Endothelial cell of umbilical vein (primary cell): ENCODE data around the gene CTDSPL. TPM values are rescaled to one million over a fixed set of nuclear protein-coding genes. Genes with fewer than 3 reads are reported as not detected.

ENCODE experiments used
- BruUV-seq: library from RNA; stranded (reverse); fragments of 400-500 nt; replicated peaks from 2 replicates; lab custom pipeline; 2021; lab: Mats Ljungman, UMichigan
- CTCF ChIA-PET: fragments of 300-600, 350-600 bp; sonication (Branson Sonifier 250); formaldehyde crosslinking; loops from one replicate; lab custom pipeline; 2021; ENCODE audit warnings: antibody characterized with exemption, inconsistent platforms; lab: Charles Lee
- POLR2A ChIA-PET: fragments of 300-600, 350-600 bp; sonication (Branson Sonifier 250); formaldehyde crosslinking; loops from one replicate; lab custom pipeline; 2021; ENCODE audit warnings: antibody characterized with exemption, inconsistent platforms; lab: Charles Lee
- DNase-seq: peaks from one replicate; pipeline ENCODE4 v3.0.0-alpha.2; 2011; ENCODE audit warnings: low read depth, low spot score
- FAIRE-seq: peaks from 2 replicates; lab custom pipeline; 2011; peaks lifted over from hg19 to GRCh38; lab: Jason Lieb, UNC
- H2AFZ ChIP-seq: 2 replicates; pipeline ENCODE4 v1.6.0; 2012; ENCODE audit warnings: low read depth, low read length, control low read depth, inconsistent platforms
- H3K27ac ChIP-seq: 2 replicates; pipeline ENCODE4 v1.5.1; 2011; ENCODE audit warnings: low read depth, mild to moderate bottlenecking, control low read depth, low read length, moderate library complexity; ENCODE audit not compliant: insufficient read depth
- H3K27me3 ChIP-seq, 2 experiments: 2 replicates each; pipeline versions ENCODE4 v1.6.0 to v1.6.1; 2011; ENCODE audit warnings: low read length in 2 of 2, mixed read lengths in 1 of 2; ENCODE audit not compliant: control insufficient read depth in 2 of 2, insufficient read depth in 2 of 2
- H3K36me3 ChIP-seq, 2 experiments: 2 replicates in 1 of 2; 3 replicates in 1 of 2; pipeline ENCODE4 v1.5.1; 2011; ENCODE audit warnings: low read length in 2 of 2, mild to moderate bottlenecking in 1 of 2, moderate library complexity in 1 of 2; ENCODE audit not compliant: control insufficient read depth in 2 of 2, insufficient read depth in 2 of 2; ENCODE audit errors: extremely low read depth in 1 of 2
- H3K4me1 ChIP-seq: 3 replicates; pipeline ENCODE4 v1.5.1; 2011; ENCODE audit warnings: mild to moderate bottlenecking, low read length; ENCODE audit not compliant: control insufficient read depth, insufficient read depth; ENCODE audit errors: extremely low read depth
- H3K4me2 ChIP-seq: 2 replicates; pipeline ENCODE4 v1.6.1; 2011; ENCODE audit warnings: low read length, control low read depth, mixed read lengths; ENCODE audit not compliant: insufficient read depth
- H3K4me3 ChIP-seq, 3 experiments: fragments of 200-600 bp in 1 of 3; sonication (generic), shearing (Covaris generic) in 1 of 3; replicated peaks in 1 of 3; 2 replicates each; pipeline ENCODE4 v1.5.1; 2011 to 2016; ENCODE audit warnings: control low read depth in 3 of 3, low read length in 3 of 3, mild to moderate bottlenecking in 2 of 3, inconsistent platforms in 1 of 3, low read depth in 1 of 3, moderate library complexity in 1 of 3; ENCODE audit not compliant: insufficient read depth in 1 of 3
- H3K79me2 ChIP-seq: 2 replicates; pipeline ENCODE4 v1.6.0; 2012; ENCODE audit warnings: low read length, inconsistent platforms; ENCODE audit not compliant: control insufficient read depth, insufficient read depth
- H3K9ac ChIP-seq: replicated peaks from 2 replicates; pipeline ENCODE3; 2011; ENCODE audit warnings: low read length, control low read depth; ENCODE audit not compliant: insufficient read depth; ENCODE audit errors: extremely low read depth
- H3K9me1 ChIP-seq: replicated peaks from 3 replicates; pipeline ENCODE4 v1.6.0; 2011; ENCODE audit warnings: mild to moderate bottlenecking, low read length; ENCODE audit not compliant: control insufficient read depth, insufficient read depth; ENCODE audit errors: extremely low read depth
- H3K9me3 ChIP-seq: replicated peaks from 2 replicates; pipeline ENCODE4 v1.5.1; 2012; ENCODE audit warnings: low read length, inconsistent platforms; ENCODE audit not compliant: control insufficient read depth, insufficient read depth
- H4K20me1 ChIP-seq: replicated peaks from 2 replicates; pipeline ENCODE3; 2011; ENCODE audit warnings: mild to moderate bottlenecking, low read length; ENCODE audit not compliant: control insufficient read depth, insufficient read depth; ENCODE audit errors: extremely low read depth
- CTCF ChIP-seq, 2 donors: IDR thresholded peaks; 1 replicate in 1 of 2; 2 replicates in 1 of 2; pipeline ENCODE4 v1.5.1; 2011; ENCODE audit warnings: low read length in 2 of 2, mild to moderate bottlenecking in 2 of 2, moderate library complexity in 2 of 2, control low read depth in 1 of 2, inconsistent platforms in 1 of 2, low read depth in 1 of 2; ENCODE audit not compliant: insufficient read depth in 1 of 2; ENCODE audit errors: extremely low read depth in 1 of 2
- EZH2 ChIP-seq: IDR thresholded peaks from 2 replicates; pipeline ENCODE4 v1.6.1; 2012; ENCODE audit warnings: borderline replicate concordance, low read depth, mild to moderate bottlenecking, moderate library complexity, low read length, inconsistent platforms; ENCODE audit not compliant: severe bottlenecking
- FOS ChIP-seq: IDR thresholded peaks from 2 replicates; pipeline ENCODE4 v1.6.1; 2011; ENCODE audit warnings: mild to moderate bottlenecking, low read length, moderate library complexity, borderline replicate concordance; ENCODE audit not compliant: insufficient read depth
- GATA2 ChIP-seq: IDR thresholded peaks from 2 replicates; pipeline ENCODE4 v1.7.0; 2011; ENCODE audit warnings: low read depth, mild to moderate bottlenecking, moderate library complexity, mixed read lengths, low read length; ENCODE audit not compliant: insufficient read length, insufficient read depth
- JUN ChIP-seq: IDR thresholded peaks from 2 replicates; pipeline ENCODE4 v1.6.1; 2011; ENCODE audit warnings: borderline replicate concordance, low read depth; ENCODE audit not compliant: insufficient read length, insufficient read depth
- MAX ChIP-seq: IDR thresholded peaks from 2 replicates; pipeline ENCODE4 v1.6.1; 2011; ENCODE audit not compliant: insufficient read depth, insufficient read length
- MYC ChIP-seq: IDR thresholded peaks from one replicate; pipeline ENCODE4 v1.6.1; 2011; ENCODE audit warnings: mild to moderate bottlenecking, low read depth, low read length
- POLR2A ChIP-seq: IDR thresholded peaks from 2 replicates; pipeline ENCODE4 v1.6.1; 2012; ENCODE audit warnings: low read depth, mild to moderate bottlenecking, control low read depth, low read length
- POLR2AphosphoS5 ChIP-seq: IDR thresholded peaks from 2 replicates; pipeline ENCODE4 v1.6.1; 2012; ENCODE audit warnings: low read depth, mild to moderate bottlenecking, control low read depth, low read length, moderate library complexity; ENCODE audit not compliant: insufficient read depth
- dilution Hi-C: fragments of 300-500 bp; cut with MboI; formaldehyde crosslinking; loops from one replicate; pipeline ENCODE4 v1.15.0; 2019; ENCODE audit warnings: low sequenced_read_pairs; ENCODE audit not compliant: extremely low pct_ligation_motif_present
- intact Hi-C: fragments of 100-400 bp; cut with micrococcal nuclease; formaldehyde crosslinking; loops from one replicate; pipeline ENCODE4 v1.10.0; 2022
- polyA plus RNA-seq, 4 experiments: library from polyadenylated mRNA; depleted of rRNA in 3 of 4; stranded (reverse) in 3 of 4; unstranded in 1 of 4; fragments of >200 nt; gene quantifications; 2 replicates each; pipeline versions ENCODE4 v1.2.1 to v1.2.3, GENCODE V29; 2011 to 2012; ENCODE audit warnings: missing spikeins in 1 of 4
- total RNA-seq: library from RNA; stranded (reverse); gene quantifications from 2 replicates; pipeline ENCODE4 v1.2.3, GENCODE V29; 2021

Gene CTDSPL
- total and polyA plus RNA-seq, 2 donors (not counting 3 experiments of a cell fraction or from before 2014, with no cell fraction given): 30.1 to 43.2 TPM

GRCh38 chr3:37968813-37969595 is 107.3 kb downstream of the CTDSPL start:
- ChIA-PET CTCF (interaction anchor here (1.0 to 5.1 kb wide), 9 partner anchors 10 to 69 kb away, joined by 3 to 53 read pairs (median 16); no protein-coding TSS in a partner anchor), POLR2A (no interaction called here)
- FAIRE-seq: peak; percentile 66
- Histone ChIP-seq H3K27ac (no peak overlapping the region), H3K4me2 (no peak overlapping the region), H3K79me2 (no peaks in the 10 kb centered on the region), H3K4me3 (no peak overlapping the region), H3K4me1 (peaks cover 7% of the 10 kb centered on the region), H4K20me1 (no peaks in the 10 kb centered on the region), H3K9me3 (no peaks in the 10 kb centered on the region), H3K9me1 (no peaks in the 10 kb centered on the region), H3K27me3 (no peaks in the 10 kb centered on the region), H2AFZ (no peak overlapping the region), H3K9ac (no peak overlapping the region), H3K36me3 (peaks cover 0 to 1% of the 10 kb centered on the region in 2 experiments)
- no peak for TF ChIP-seq POLR2AphosphoS5
- TF ChIP-seq FOS: no peak
- no peak for TF ChIP-seq EZH2
- TF ChIP-seq GATA2: no peak
- TF ChIP-seq MAX: no peak
- no peak for TF ChIP-seq MYC
- no peak for TF ChIP-seq POLR2A
- no peak for TF ChIP-seq CTCF (IDR thresholded peaks at IDR 0.05; ENCODE audit: extremely low read depth in 1 of 2, insufficient read depth in 1 of 2, low read depth in 1 of 2, low read length in 2 of 2)
- TF ChIP-seq JUN: no peak
- DNase-seq: peak; percentile 12
- dilution Hi-C loops (no loop called here), intact Hi-C loops (no loop called here)
- BruUV-seq: no TSS peak
